GM21825 (cell line): ENCODE data around the gene GNB1L.
"Not testable (repeated sequence)": the region's sequence is repeated elsewhere in the genome, so short reads cannot be mapped to it uniquely, and the experiment has no call there.

Experiments used
- ATAC-seq: cut with Tn5 transposase; IDR thresholded peaks from one replicate; pipeline ENCODE4 v1.9.1; 2021; ENCODE audit warnings: mild to moderate bottlenecking, moderate library complexity; ENCODE audit not compliant: unreplicated experiment

The GNB1L gene

DNA sequence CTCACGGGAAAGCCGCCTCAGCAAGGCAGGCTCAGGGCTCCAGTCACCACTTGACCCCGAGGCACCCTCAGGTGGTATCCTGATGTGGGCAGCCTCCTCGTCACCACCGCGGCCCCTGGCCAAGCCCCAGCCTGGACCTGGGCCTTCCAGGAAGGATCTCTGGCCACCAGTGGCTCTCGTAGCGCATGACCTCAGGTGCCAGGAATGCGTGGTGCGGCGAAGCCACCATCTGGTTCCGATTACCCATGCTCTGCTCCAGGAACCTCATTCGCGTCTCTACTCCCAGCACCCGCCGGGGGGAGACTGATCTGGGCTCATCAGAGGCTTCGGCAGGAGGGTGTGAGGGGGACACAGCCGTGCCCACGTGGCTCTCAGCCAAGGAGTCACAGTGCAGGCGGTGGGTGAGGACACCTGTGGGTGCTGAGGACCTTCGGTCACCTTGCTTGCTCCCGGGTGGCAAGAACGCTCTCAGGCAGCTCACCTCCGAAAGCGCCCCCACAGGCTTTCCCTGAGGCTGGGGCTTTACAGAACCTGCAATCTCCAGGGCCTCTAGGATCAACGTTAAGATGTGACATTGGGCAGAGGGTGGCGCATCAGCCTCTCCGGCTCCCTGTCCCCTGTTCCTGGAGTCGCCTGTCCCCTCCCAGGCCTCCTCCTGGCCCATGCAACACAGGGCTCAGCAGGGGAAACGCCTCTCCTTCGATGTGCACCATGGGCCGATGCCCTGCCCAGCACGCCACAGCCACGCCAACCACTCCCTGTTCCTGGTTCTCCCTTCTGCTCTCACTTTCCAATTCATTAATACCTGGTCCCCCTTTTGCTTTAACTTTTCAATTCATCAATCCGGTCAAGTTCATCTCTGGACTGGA, 55.1 kb downstream of the GNB1L start:
- no peak for ATAC-seq

DNA sequence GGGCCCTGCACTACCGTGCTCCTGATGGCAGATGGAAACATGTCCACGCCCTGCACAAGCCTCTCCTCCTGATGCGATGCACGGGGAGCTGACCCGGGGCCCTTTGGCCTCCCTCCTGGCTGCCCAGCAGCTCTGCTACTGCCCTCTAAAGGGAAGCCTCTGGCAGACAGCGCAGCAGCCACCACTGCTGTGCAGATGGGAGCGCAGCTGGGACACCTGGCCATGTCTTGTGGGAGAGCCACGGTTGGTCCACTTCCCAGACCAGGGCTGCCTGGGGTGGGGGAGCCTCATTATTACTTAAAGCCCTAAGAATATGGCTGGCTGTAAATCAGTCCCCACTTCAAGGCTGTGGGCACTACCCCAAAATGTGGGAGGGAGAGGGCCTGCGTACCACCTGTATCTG, 55.8 kb downstream of the GNB1L start:
- no peak for ATAC-seq

DNA sequence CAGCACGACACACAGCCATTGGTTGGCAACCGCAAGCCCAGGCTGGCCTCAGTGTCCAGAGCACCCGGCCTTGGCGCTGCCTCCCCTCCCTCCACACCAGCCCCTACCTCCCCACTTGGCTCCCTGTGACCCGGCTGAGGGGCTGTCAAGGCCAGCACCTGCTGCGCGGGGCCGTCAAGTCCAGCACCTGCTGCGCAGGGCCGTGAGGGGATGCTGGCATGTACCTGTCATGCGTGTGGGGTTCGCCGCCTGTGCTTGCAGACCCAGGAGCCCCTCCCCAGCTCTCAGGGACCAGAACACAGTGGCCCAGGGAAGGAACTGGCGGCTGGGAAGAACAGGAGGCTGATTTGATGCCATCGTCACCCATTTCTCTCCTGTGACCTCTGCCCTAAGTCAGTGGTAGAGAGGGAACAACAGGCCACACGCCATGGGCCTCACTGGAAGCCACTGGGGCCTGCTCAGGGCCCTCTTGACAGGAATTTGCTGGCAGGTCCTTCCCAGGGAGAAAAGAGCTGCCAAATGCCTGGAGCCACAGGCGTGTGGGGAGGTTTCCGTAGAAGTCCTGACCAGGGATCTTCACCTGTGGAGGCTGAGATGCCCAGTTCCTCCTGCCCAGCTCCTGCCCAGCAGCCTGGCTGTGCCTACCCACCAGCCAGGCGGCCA, 56.5 kb downstream of the GNB1L start:
- ATAC-seq: no peak

DNA sequence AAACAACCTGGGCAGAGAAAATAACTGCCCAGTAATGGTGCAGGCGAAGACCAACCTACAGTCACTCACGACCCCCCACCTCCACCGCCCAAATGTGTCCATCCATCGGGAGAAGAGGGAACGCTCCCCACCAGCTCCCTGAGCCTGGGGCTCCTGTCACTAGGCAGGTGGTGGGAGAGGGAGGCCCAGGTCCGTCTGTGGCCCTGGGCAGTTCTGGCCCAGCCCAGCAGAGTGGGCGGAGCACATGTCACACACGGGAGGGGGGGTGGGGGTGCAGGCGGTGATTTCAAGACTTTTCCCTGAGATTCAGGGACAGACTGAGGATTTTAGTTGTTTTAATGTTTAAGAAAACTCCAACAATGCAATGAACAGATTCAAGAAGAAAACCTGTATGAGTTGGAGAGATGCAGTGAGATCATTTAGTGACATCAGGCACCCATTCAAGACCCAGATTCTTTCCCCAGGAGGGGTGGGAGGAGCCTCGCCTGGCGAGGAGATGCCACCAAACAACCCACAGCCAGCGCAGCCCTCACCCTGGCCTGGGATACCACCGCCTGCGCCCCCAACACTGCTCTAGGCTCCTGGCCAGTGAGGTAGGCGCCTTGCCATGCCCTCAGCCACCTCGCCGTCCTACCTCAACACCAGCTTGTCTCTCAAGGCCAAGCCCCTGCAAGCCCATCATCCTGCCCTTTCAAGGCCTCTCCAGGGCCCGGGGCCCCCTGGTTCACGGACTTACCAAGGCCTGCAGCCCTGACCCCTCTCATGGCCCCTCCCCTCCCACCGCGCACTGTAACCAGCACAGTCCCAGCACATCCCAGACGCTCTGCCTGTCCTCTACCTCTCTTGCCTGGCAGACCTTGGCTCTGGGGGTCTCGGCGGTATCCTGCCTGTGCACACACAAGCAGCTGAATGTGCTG, 57.3 kb downstream of the GNB1L start:
- no peak for ATAC-seq

DNA sequence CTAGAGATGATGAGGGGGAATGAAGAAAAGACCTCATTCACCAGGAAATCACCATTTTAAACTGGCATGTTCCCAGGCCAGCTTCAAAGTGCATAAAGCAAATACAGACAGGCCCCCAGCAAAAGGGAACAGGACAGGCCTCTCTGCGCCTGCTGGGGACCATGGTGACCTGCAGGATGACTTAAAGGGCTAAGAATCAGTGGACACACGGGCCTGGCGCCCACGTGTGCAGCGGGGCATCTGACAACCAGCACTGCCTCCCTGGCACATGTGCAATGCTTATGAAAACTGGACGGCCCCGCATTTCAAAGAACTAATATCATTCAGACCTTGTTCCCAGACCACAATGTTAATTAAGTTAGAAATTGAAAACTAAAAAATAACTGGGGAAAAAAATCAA, 58.5 kb downstream of the GNB1L start:
- ATAC-seq: no peak

DNA sequence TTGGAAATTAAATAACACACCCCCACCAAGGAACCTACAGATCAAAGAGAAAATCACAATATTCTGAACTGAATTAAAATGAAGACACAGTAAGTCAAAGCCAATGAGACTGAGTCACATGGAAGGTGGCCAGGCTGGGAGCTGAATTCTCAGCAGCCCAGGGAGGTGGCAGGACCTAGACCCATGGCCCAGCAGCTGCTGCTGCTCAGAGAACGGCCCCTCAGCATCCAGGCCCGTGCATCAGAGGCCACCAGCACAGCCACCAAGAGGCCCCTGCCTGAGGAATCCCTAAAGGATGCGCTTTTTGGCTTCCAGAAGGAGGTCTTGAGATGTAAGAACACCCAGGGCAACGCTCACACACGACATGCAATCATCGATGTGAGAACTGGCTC, 59.1 kb downstream of the GNB1L start:
- ATAC-seq: no peak

DNA sequence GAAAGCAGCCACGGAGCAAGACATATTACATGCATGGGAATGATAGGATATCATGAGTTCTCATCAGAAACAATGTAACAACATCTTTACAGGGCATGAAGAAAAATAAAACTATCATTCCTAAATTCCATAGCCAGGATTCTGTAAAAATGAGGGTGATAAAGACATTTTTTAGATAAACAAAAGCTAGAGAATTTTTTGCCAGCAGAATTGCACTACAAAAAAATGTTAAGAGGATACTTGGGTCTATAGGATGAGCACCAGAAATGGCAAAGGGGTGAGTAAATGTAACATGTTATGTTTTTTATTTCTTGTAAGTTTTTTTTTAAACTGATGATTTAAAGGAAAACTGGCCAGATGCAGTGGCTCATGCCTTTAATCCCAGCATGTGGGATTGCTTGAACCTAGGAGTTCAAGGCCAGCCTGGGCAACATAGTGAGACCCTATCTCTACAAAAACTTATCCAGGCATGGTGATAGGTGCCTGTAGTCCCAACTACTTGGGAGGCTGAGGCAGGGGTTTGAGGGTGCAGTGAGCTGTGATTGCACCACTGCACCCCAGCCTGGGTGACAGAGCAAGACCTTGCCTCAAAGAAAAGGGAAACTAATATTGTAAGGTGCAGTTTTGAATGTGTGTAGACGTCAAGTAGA, 60.9 kb downstream of the GNB1L start:
- ATAC-seq: no peak

DNA sequence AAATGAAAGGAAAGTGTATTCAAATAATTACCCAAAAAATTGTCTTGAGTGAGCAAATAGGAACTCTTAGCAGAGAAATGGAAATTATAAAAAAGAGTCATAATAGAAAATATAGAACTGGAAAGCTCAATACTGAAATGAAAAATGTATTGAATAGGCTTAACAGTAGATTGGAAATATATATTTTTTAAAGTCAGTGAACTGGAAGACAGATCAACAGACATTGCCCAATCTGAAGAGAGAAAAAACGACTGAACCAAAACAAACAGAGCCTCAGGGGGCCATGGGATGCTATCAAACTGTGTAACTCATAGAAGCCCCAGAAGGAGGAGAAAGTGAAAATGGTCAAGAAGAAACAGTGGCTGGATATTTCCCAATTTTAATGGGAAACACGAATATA, 61.5 kb downstream of the GNB1L start:
- ATAC-seq: no peak

DNA sequence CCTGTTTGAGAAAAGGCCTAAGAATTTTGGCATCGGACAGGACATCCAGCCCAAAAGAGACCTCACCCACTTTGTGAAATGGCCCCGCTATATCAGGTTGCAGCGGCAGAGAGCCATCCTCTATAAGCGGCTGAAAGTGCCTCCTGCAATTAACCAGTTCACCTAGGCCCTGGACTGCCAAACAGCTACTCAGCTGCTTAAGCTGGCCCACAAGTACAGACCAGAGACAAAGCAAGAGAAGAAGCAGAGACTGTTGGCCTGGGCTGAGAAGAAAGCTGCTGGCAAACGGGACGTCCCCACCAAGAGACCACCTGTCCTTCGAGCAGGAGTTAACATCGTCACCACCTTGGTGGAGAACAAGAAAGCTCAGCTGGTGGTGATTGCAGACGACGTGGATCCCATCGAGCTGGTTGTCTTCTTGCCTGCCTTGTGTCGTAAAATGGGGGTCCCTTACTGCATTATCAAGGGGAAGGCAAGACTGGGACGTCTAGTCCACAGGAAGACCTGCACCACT, 62.2 kb downstream of the GNB1L start:
- ATAC-seq: not testable (repeated sequence)

DNA sequence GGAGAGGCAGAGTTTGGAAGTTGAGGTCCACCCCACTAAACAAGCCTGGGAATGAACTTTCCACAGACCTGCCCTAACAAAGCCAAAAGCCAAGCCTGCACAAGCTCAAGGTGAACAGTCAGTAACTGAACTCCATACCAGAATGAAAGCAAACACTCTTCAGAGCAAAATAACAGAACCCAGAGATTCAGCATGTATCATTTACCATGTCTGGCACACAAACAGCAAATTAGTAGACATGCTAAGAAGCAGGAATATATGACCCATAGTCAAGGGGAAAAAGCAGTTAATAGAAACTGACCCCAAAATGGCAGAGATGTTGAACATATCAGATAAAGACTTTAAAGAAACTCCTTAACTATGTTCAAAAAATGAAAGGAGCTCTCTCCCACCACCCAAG, 62.8 kb downstream of the GNB1L start:
- ATAC-seq: no peak

DNA sequence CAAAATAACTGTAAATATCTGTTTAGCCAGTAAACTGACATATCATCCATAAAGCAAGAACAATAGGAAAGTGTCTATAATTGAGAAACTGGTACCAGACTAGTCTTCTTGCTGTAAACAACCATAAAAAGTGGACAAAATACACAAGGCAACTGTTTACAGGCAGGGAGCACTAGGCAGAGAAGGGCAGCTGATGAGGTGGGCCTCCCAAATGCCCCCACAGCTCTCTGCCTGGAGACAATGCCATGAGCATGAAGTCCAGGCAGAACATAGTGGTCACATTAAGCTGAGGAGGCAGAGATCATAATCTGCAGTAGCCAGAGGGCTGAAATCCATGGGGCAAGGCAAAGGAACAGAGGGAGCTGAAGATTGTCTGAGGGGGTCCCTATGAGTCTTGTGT, 63.4 kb downstream of the GNB1L start:
- ATAC-seq: no peak

DNA sequence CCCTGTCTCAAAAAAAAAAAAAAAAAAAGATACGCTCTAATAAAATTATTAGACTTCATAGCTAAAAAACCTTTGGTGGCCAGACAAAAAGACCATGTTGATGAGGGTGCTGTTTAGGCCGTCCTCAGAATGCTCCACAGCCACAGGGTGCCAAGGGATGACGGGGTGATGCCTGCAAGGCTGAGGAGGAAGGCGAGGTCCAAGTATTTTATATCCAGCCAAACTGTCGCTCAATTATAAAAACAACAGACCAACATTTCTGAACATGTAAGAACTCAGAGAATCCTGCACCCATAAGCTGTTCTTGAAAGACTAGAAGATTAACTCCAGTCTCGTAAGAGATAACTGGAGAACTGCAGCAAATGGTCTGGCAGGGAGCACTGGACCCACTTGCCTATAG, 64.8 kb downstream of the GNB1L start:
- no peak for ATAC-seq

DNA sequence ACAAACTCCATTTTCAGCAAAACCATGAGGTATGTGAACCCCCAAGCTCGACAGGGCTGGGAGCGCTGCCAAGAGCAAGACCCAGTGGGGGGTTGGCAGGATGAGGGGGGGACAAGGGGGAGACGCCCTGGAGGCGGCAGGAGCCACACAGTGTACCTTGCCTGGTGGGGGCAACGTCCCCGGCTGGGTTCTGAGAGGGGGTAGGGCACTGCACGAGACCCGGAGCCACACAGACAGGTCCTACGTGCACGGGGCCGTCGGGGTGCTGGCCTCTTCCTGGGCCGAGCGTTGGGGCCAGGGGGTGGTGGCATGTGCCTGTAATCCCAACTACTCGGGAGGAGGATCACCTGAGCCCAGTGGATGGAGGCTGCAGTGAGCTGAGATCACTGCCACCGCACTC, 65.3 kb downstream of the GNB1L start:
- no peak for ATAC-seq

DNA sequence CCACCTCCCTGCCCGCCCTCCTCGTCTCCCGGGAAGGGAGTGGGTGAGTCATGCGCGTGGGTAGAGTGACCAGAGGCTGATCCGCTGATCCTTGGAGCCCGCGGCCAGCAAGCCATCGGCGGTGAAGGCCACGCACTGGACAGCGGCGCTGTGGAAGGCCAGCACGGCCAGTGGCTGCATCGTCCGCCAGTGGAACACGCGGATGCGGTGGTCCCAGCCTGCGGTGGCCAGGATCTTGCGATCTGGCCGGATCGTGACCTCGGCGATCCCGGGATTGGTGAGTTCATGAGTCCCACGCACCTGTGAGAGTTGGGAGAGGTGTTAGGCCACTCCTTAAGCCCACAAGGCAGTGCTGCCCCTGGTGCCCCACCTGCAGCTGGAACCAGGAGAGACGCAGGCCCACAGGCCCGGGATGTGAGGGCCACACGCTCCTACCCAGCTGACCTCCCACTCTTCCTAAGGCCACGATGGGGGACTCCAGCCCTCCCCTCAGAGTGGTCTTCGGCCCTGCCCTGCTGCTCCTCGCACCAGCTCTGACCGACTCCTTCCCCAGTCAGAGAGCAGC, 65.9 kb downstream of the GNB1L start:
- ATAC-seq: no peak

DNA sequence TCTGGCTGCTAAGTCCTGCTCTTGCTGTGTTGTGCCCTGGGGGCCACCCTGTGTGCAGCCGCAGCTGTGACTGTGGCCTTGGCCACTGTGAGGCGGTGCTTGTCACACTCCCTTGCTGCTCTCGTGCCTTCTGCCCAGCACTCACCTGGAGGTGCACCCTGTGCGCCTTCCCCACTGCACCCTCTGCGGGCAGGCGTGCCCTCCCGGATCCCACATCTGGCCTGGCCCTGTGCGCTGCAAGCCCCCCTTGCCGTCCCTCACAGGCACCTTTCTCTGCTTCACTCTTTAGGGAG, 66.9 kb downstream of the GNB1L start:
- no peak for ATAC-seq

DNA sequence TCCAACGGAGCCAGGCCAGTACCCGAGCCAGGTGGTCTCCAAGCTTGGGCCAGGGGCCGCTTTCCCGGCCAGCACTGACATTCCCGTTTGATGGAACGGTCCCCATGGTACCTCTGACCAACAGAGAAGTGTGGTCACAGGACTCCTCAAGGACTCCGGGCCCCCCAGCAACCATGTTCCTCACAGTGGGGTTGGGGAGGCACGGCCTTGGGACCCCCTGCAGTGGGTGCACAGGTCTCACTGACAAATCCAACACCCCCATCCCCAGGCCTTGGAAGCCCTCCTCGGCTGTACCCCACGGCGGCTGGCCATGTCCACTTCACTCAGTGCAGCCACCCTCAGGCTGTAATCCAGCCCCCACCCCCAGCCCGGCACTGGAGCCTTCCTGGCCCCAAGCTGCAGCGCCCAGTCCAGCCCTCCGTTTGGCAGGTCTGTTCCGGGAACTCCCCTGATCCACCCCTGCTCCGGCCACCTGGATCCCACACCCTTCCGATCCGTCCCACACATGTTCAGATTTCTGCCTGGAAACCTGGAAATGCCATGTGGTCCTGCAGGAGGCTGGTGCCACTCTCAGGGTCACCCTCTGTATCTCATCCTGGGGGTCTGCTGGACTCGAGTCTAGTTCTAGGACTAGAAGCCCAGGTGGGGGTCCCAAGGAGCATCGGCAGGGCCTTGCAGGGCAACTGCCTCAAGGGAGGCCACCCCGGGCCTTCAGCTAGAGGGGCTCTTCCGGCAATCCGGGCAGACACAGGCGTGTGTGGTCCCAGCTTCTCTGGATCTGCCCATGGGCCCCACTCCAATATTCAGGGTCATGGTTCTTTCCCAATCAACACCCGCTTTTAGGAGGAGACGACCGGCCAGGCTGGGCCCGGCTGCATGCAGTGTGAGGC, 67.5 kb downstream of the GNB1L start:
- ATAC-seq: no peak

DNA sequence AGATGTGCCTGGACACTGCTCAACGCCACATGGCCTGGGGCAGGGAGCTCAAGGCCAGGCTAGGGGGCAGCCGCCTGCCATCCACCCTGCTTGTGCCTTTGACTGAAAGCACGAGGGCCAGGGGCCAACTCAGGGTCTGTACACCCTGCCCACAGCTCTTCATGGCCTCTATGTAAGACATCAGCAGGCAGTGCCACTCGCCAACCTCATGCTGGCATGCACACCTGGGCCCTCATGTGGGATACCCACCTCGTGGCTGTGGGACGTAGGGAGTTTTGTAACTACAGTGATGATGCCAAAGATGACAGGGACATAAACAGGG, 68.4 kb downstream of the GNB1L start:
- ATAC-seq: no peak

DNA sequence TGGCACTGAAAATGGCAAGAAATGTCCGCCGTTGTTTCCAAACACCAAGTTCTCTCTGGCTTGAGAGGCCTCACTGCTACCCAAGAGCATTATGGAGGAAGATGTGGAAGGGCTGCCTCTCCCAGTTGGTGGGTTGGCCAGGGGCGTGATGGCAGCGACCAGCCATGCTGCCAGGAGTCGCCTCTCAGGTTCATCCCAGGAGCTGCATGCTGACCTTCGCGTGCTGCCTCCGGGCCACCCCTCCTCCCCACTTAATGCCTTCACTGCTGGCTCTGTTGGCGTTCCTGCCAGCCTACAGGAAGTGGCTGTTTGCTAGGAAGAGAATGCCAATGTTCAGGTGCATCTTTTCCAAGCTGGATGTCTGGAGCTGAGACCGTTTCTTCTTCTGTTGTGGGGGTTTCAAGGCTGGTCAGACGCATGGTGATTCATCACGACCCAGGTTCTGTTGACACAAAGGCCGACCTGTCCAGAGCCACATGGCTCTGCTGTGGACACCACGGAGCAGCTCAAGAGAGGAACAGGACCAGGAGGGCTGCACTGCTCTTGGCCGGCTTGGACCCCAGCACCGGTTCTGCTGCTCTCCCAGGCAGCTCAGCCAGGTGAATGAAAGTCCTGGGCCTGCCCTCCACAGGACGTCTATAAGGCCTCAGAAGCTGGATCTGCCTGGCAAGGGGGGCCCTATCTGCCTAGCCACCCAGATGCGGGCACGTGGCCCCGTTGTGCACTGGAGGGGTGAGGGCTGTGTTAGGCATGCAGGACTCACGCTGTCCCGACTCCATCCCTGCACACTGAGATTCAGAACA, 69.0 kb downstream of the GNB1L start:
- no peak for ATAC-seq
